Measurements from ENCODE around the gene EML6.

DNA sequence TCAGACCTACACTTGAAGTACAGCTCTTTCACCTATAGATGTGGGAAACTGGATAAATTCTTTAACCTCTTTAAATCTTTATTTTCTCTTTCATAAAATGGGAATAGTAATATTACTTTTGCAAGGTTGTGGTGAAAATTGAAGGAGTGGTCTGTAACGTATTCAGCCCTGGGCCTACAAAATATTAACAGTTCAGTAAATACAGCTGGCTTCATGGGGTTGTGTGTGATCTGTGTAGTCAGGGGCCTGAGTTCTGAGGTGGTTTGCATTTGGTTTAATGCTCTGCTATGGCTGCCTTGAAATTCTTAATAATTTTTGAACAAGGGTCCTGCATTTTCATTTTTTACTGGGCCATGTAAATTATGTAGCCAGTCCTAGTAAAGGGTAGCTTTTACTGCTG, 16.8 kb upstream of the EML6 start:
- TF ChIP-seq POLR2AphosphoS5 (IDR thresholded peaks at IDR 0.05; ENCODE audit: borderline replicate concordance, low read depth, low read length) (no peak), EZH2 (IDR thresholded peaks at IDR 0.05) (no peak), FOXP2 (optimal IDR thresholded peaks at IDR 0.05; ENCODE audit: control extremely low read depth, extremely low read length, insufficient read depth) (no peak)

Measured in SK-N-MC (cell line).